ENCODE results near the gene SLC25A33. TPM values are rescaled to one million over a fixed set of nuclear protein-coding genes. Genes with fewer than 3 reads are reported as not detected.
"Not testable (repeated sequence)": the region's sequence is repeated elsewhere in the genome, so short reads cannot be mapped to it uniquely, and the experiment has no call there.

Gene SLC25A33
- total and polyA plus RNA-seq, 2 donors (not counting 1 experiment from before 2014, with no cell fraction given), result 2.3 to 5.0 TPM

- DNase-seq, result no peak
- Histone ChIP-seq H3K4me1 (ENCODE audit: control insufficient read depth in 2 of 2, insufficient read depth in 2 of 2, low read length in 2 of 2) (peaks cover 37 to 52% of the 10 kb centered on the region in 2 donors), H3K36me3 (replicated peaks in 1 of 2; ENCODE audit: control extremely low read depth in 1 of 2, control insufficient read depth in 1 of 2, extremely low read depth in 1 of 2, insufficient read depth in 2 of 2, low read length in 1 of 2) (no peaks in the 10 kb centered on the region), H3K9me3 (ENCODE audit: control extremely low read depth in 1 of 3, control insufficient read depth in 2 of 3, insufficient read depth in 1 of 3, low read length in 2 of 3) (peaks cover 0 to 9% (median 0%) of the 10 kb centered on the region in 3 donors), H4K20me1 (ENCODE audit: control insufficient read depth, insufficient read depth, low read length, poor library complexity, severe bottlenecking) (no peaks in the 10 kb centered on the region), H2AFZ (ENCODE audit: insufficient read depth, low read depth, low read length, poor library complexity, severe bottlenecking) (no peak overlapping the region), H3K4me3 (ENCODE audit: control extremely low read depth in 1 of 5, extremely low read depth in 1 of 5, insufficient read depth in 1 of 5, low read depth in 2 of 5, low read length in 4 of 5) (no peak overlapping the region), H3K27me3 (replicated peaks in 1 of 4; ENCODE audit: control extremely low read depth in 1 of 4, control insufficient read depth in 3 of 4, insufficient read depth in 4 of 4, low read length in 3 of 4) (no peaks in the 10 kb centered on the region), H3K4me2 (replicated peaks; ENCODE audit: low read depth, low read length, poor library complexity, severe bottlenecking) (peak overlapping the region; percentile 29), H3K79me2 (ENCODE audit: control insufficient read depth, insufficient read depth, low read length) (peaks cover 18% of the 10 kb centered on the region), H3K9ac (ENCODE audit: low read length) (no peak overlapping the region), H3K27ac (ENCODE audit: low read length in 2 of 2) (no peak overlapping the region)
- no peak for ATAC-seq (ENCODE audit: low read depth)
- TF ChIP-seq EZH2 (IDR thresholded peaks at IDR 0.05; ENCODE audit: borderline replicate concordance, insufficient read depth, low read depth, low read length, poor library complexity, severe bottlenecking), result no peak
- POLR2A ChIA-PET, result no interaction called here
- peak overlapping the region; percentile 50 for H3K4me3 Mint-ChIP-seq
- H3K27ac Mint-ChIP-seq, result peak overlapping the region; percentile 21
- CTCF ChIA-PET, result interaction anchor here (7.9 to 8.8 kb wide), 2 partner anchors 30 to 99 kb away, joined by 147 to 231 read pairs; partner anchors contain the start of gene PIK3CD
- H3K27me3 Mint-ChIP-seq, result peaks cover 1% of the 10 kb centered on the region
- no peaks in the 10 kb centered on the region for H3K9me3 Mint-ChIP-seq (ENCODE audit: insufficient read depth)
- WGBS (ENCODE audit: insufficient coverage), result 100% methylated on average over 1 of the region's 2 CpGs
- peaks cover 42% of the 10 kb centered on the region for H3K4me1 Mint-ChIP-seq
- intact Hi-C loops (cut with micrococcal nuclease), result no loop called here
Observed at GRCh38 chr1:9624081-9624480, 84.8 kb downstream of the SLC25A33 start.

GRCh38 chr1:9625030-9625429, 85.8 kb downstream of the SLC25A33 start:
- intact Hi-C loops (cut with micrococcal nuclease), result loop anchor here (5.0 kb wide), 2 partner anchors 77 to 213 kb away; no protein-coding TSS in a partner anchor
- H3K27me3 Mint-ChIP-seq; ATAC-seq (ENCODE audit: low read depth); H3K27ac ChIP-seq (ENCODE audit: low read length in 2 of 2); H3K9me3 Mint-ChIP-seq (ENCODE audit: insufficient read depth); H3K9ac ChIP-seq (ENCODE audit: low read length); H3K4me3 ChIP-seq (ENCODE audit: control extremely low read depth in 1 of 5, extremely low read depth in 1 of 5, insufficient read depth in 1 of 5, low read depth in 2 of 5, low read length in 4 of 5); H3K4me3 Mint-ChIP-seq; H4K20me1 ChIP-seq (ENCODE audit: control insufficient read depth, insufficient read depth, low read length, poor library complexity, severe bottlenecking); H3K27me3 ChIP-seq (replicated peaks in 1 of 4; ENCODE audit: control extremely low read depth in 1 of 4, control insufficient read depth in 3 of 4, insufficient read depth in 4 of 4, low read length in 3 of 4); H3K9me3 ChIP-seq (ENCODE audit: control extremely low read depth in 1 of 3, control insufficient read depth in 2 of 3, insufficient read depth in 1 of 3, low read length in 2 of 3); DNase-seq; H2AFZ ChIP-seq (ENCODE audit: insufficient read depth, low read depth, low read length, poor library complexity, severe bottlenecking); H3K36me3 ChIP-seq (replicated peaks in 1 of 2; ENCODE audit: control extremely low read depth in 1 of 2, control insufficient read depth in 1 of 2, extremely low read depth in 1 of 2, insufficient read depth in 2 of 2, low read length in 1 of 2); H3K4me2 ChIP-seq (replicated peaks; ENCODE audit: low read depth, low read length, poor library complexity, severe bottlenecking): not testable (repeated sequence)
- ChIA-PET POLR2A (interaction anchor here (0.6 to 6.9 kb wide), 4 partner anchors 63 to 92 kb away, joined by 3 to 52 read pairs (median 9); no protein-coding TSS in a partner anchor), CTCF (interaction anchor here (2.7 to 8.8 kb wide), 5 partner anchors 9 to 98 kb away, joined by 15 to 231 read pairs (median 83); partner anchors contain the start of gene PIK3CD)
- WGBS (ENCODE audit: insufficient coverage), result 100% methylated on average over 1 of the region's 3 CpGs
- H3K4me1 ChIP-seq (ENCODE audit: control insufficient read depth in 2 of 2, insufficient read depth in 2 of 2, low read length in 2 of 2), result peaks cover 38 to 60% of the 10 kb centered on the region in 2 donors
- peak overlapping the region; percentile 50 for H3K27ac Mint-ChIP-seq
- H3K79me2 ChIP-seq (ENCODE audit: control insufficient read depth, insufficient read depth, low read length), result peaks cover 25% of the 10 kb centered on the region
- H3K4me1 Mint-ChIP-seq, result peaks cover 51% of the 10 kb centered on the region

Measured in B cell (primary cell).